GM12878 (cell line): ENCODE measurements around the gene FLVCR2.

ENCODE experiments used
- BCL11A ChIP-seq: IDR thresholded peaks from 2 replicates; pipeline ENCODE4 v1.6.1; 2011; ENCODE audit warnings: low read depth, low read length
- MYC ChIP-seq: IDR thresholded peaks from 2 replicates; pipeline ENCODE4 v1.6.1; 2011; ENCODE audit warnings: mild to moderate bottlenecking, low read length, moderate library complexity, inconsistent platforms; ENCODE audit not compliant: insufficient read depth, insufficient replicate concordance, insufficient read length, severe bottlenecking

DNA sequence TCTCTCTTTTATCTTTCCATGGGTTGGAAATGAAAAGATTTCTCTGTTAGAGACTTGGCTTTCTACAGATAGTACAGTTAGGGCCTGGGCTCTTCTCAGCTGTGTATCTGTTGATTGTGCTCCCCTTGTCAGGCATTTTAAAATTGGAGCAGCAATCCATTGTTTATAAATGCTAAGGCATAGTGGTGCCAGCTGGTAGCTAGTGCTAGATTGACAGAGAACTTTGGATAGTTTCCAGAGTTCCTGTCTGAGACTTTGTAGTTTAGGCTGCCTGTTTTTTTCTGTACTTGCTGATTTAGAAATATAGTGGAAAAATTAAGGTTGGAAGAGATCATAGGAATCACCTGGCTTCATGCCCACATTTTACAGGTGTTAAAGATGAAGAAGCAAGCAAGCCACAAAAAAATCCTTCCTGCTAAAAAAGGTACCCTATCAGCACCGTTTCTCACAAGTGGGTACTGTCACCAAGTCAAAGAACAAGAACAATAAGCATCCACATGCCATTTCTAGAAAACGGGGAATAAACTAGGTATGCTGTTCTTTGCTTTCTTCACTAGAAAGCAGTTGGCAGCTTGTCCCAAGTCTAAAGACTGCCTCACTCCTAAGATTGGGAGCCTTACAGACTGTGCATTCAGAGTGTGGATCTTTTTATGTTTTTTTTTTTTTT is 88.8 kb downstream of the FLVCR2 start:
- no peak for TF ChIP-seq BCL11A
- no peak for TF ChIP-seq MYC
